HL-60 (cell line): ENCODE measurements around the gene CPLANE1.
"Not testable (repeated sequence)": the region's sequence is repeated elsewhere in the genome, so short reads cannot be mapped to it uniquely, and the experiment has no call there.

ENCODE experiments used
- CTCF ChIP-seq: IDR thresholded peaks from one replicate; pipeline ENCODE4 v1.5.1; 2011; ENCODE audit warnings: low read length, control low read depth, inconsistent platforms; ENCODE audit not compliant: insufficient read depth
- POLR2AphosphoS5 ChIP-seq: IDR thresholded peaks from 2 replicates; pipeline ENCODE4 v1.6.1; 2012; ENCODE audit warnings: low read depth

DNA sequence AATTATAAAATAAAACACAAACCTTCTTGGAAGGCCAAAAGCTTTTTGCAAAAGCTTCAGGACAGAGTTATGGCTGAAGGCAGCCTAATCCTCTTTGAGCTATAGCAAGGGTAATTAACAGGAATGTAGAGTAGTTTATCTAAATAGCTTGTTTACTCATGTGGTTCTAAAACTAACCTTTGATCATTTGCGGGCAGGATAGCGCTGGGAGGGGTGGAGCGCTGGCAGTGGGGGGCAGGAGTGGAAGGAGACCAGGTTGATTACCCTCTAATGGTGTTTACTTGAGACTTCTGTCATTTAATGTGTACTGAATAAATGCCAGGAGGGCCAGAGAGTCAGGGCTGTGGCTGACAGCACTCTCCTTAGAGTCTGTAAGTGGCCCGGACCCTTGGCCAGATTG is 155.4 kb downstream of the CPLANE1 start:
- TF ChIP-seq CTCF, POLR2AphosphoS5: not testable (repeated sequence)
